ENCODE data around the gene KATNB1.
"Not testable (repeated sequence)": the region's sequence is repeated elsewhere in the genome, so short reads cannot be mapped to it uniquely, and the experiment has no call there.

Gene KATNB1

GRCh38 chr16:57724531-57724930 lies 11.0 kb upstream of the KATNB1 start:
- TF ChIP-seq CTCF (conservative IDR thresholded peaks at IDR 0.05) (no peak), ZFX (IDR thresholded peaks at IDR 0.05) (no peak)
- no peak overlapping the region for H3K27ac ChIP-seq

- TF ChIP-seq CTCF (conservative IDR thresholded peaks at IDR 0.05), result no peak
- TF ChIP-seq ZFX (IDR thresholded peaks at IDR 0.05), result no peak
- H3K27ac ChIP-seq, result no peak overlapping the region
Observed at GRCh38 chr16:57725151-57725550, 10.4 kb upstream of the KATNB1 start.

GRCh38 chr16:57725554-57725953 lies 10.0 kb upstream of the KATNB1 start:
- H3K27ac ChIP-seq, result no peak overlapping the region
- TF ChIP-seq CTCF (conservative IDR thresholded peaks at IDR 0.05) (no peak), ZFX (IDR thresholded peaks at IDR 0.05) (no peak)

- TF ChIP-seq ZFX (IDR thresholded peaks at IDR 0.05), result no peak
- no peak overlapping the region for H3K27ac ChIP-seq
Observed at GRCh38 chr16:57725976-57726375, 9.6 kb upstream of the KATNB1 start.

DNA sequence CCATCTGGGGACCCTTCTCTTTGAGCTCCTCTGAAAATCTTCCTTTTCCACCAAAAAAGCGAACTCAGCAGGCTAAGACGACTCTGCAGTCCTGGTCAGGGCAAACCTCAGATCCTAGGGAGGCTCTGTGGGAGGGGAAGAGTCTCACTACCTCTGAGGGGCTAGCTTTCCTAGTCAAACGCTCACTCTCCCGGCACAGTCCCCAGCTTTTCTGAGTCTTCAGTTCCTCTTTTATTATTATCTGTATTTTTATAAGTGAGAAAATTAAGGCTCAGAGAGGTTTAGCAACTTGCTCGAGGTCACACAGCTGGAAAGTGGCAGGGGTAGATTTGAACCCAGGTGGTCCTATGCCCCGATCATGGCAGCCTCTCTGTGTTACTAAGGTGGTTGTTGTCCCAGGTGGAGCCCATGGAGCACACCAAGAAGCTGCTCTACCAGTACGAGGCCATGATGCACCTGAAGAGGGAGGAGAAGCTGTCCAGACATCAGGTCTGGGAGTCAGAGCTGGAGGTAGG lies 9.1 kb upstream of the KATNB1 start:
- TF ChIP-seq ZFX (IDR thresholded peaks at IDR 0.05) (no peak), CTCF (conservative IDR thresholded peaks at IDR 0.05) (no peak)
- H3K27ac ChIP-seq, result no peak overlapping the region

DNA sequence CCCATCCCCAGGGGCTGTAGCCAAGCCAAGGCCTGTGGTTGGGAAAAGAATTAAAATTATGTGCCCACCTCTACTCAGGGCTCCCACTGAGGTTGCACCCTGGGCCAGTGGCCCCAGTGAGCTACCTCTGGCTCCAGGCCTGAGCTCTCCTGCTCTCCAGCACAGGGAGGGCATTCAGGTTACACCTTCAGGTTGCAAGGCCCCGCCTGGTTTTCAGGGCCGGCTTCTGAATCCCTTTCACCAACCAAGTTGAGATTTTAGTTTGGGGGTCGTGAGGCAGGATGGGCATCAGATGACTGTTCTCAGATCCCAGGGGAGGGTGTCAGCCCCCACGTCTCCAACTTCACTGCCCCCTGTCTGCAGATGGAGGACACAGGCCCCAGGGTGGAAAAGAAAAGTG lies 8.0 kb upstream of the KATNB1 start:
- no peak overlapping the region for H3K27ac ChIP-seq

GRCh38 chr16:57728336-57729181 lies 7.0 kb upstream of the KATNB1 start:
- H3K27ac ChIP-seq, result no peak overlapping the region
- no peak for TF ChIP-seq ZFX (IDR thresholded peaks at IDR 0.05)
- no peak for TF ChIP-seq CTCF (conservative IDR thresholded peaks at IDR 0.05)

More for the DNA sequence above, 8.0 kb upstream of the KATNB1 start:
- no peak for TF ChIP-seq ZFX (IDR thresholded peaks at IDR 0.05)
- TF ChIP-seq CTCF (conservative IDR thresholded peaks at IDR 0.05), result no peak

- no peak overlapping the region for H3K27ac ChIP-seq
- TF ChIP-seq ZFX (IDR thresholded peaks at IDR 0.05) (no peak), CTCF (conservative IDR thresholded peaks at IDR 0.05) (no peak)
Observed at GRCh38 chr16:57729182-57729484, 6.4 kb upstream of the KATNB1 start.

- H3K27ac ChIP-seq, result not testable (repeated sequence)
Observed at GRCh38 chr16:57729852-57730251, 5.7 kb upstream of the KATNB1 start.
